HG03558 (cell line): ENCODE data around the gene LPCAT1.
"Not testable (repeated sequence)": the region's sequence is repeated elsewhere in the genome, so short reads cannot be mapped to it uniquely, and the experiment has no call there.

Experiments used
- ATAC-seq: cut with Tn5 transposase; IDR thresholded peaks from one replicate; pipeline ENCODE4 v1.9.1; 2021; ENCODE audit warnings: moderate number of reproducible peaks; ENCODE audit not compliant: unreplicated experiment; ENCODE audit errors: extremely low read depth

Gene LPCAT1

DNA sequence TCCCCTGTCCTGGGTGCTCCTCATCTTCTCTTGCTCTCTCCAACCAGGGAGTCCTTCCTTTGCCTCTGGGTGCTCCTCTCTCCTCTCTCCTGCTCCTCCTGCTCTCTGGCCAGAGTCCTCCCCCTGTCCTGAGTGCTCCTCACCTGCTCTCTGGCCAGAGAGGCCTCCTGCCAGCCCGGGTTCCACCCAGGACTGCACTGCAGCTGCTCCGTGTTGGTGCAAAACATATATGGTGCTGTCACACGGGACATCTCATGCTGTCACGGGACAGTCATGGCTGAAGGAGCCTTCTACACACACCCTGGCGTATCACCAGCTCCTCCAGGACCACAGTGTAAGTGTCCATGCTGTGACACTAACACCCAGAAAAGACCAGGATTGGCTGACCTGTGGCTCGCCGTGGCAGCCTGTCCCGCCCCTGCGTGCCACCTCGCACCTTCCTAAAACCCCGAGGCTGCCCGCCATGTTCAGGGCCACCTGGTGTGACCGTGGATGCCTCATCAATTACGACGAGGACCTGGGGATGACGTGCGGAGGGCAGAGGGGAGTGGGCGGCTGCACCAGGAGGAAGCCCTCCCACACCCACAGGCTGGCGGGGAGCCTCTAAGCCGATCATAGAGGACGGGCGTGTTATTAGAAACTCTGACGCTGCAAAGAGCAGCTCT is 50.7 kb downstream of the LPCAT1 start:
- ATAC-seq = no peak

DNA sequence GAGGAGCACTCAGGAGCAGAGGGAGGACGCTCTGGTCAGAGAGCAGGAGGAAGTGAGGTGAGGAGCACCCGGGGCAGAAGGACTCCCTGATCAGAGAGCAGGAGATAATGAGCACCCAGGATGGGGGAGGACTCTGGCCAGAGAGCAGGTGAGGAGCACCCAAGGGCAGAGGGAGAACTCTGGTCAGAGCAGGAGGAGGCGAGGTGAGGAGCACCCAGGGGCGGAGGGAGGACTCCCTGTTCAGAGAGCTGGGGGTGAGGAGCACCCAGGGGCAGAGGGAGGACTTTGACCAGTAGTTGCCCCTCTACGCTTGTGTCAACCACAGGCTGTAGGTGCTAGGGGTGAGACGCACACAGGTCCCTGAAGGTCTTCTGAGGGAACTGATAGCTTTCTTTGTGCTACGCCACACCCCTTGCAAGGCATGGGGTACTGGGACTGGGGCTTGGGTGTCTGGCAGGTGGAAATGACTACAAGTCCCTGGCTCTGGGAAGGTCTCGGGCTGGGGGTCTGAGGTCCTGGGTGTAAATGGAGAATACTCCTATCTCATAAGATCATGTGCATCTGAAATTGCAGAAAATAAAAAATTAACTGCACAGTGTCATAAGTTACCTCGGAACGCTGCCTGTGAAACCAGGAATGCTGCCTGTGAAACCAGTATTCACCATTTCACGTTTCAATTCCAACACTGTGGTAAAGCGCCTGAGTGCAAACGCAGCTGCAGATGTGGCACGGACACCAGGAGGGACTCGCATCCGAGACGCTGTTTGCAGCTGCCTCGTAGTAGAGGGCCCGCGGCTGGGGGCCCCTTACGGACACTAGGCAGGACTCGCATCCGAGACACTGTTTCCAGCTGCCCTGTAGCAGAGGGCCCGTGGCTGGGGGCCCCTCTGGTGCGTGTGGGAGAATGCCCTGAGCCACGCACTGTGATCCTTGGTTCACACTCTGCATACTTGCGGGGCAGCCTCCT is 51.5 kb downstream of the LPCAT1 start:
- no peak for ATAC-seq

DNA sequence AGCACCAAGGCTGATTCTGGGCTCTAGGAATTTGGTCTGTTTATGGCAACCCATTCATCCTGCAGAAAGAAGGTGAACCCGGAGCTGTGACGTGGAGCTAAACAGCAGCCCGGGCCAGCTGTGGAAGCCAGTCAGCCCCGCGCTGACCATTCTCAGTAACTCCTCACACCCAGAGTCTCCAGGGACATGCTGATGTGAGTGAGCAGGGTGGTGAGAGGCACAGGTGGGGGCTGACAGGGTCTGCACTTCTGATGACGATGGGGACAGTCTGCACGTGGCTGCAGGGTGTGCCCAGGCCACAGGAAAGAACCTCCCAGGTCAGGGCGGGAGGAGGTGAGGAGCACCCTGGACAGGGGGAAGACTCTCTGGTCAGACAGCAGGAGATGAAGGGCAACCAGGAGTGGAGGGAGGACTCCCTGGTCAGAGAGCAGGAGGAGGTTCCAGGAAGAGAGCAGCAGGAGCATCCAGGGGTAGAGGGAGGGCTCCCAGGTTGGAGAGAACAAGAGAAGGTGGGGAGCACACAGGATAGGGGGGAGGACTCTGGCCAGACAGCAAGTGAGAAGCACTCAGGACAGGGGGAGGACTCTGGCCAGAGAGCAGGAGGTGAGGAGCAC is 52.4 kb downstream of the LPCAT1 start:
- ATAC-seq = no peak

DNA sequence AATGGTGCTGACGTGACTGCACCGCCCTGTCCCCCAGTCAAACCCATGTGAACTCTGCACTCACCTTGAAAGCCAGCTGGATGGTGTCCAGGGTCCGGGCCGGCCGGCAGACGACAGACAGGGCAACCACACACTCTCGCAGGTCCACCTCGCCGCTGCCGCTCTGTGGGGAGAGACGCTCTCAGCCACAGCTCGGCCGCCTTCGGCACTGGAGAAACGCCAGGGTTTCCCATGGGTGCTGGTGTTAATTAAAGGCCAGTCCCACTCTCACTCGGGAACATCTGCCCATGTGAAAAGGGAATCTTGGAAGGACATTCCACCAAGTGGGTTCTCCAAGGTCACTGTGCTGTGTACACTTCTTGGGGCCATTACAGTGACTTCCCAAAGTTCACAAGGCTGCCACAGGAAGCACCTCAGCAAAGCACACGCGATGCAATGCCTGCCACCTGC is 53.0 kb downstream of the LPCAT1 start:
- ATAC-seq = no peak

DNA sequence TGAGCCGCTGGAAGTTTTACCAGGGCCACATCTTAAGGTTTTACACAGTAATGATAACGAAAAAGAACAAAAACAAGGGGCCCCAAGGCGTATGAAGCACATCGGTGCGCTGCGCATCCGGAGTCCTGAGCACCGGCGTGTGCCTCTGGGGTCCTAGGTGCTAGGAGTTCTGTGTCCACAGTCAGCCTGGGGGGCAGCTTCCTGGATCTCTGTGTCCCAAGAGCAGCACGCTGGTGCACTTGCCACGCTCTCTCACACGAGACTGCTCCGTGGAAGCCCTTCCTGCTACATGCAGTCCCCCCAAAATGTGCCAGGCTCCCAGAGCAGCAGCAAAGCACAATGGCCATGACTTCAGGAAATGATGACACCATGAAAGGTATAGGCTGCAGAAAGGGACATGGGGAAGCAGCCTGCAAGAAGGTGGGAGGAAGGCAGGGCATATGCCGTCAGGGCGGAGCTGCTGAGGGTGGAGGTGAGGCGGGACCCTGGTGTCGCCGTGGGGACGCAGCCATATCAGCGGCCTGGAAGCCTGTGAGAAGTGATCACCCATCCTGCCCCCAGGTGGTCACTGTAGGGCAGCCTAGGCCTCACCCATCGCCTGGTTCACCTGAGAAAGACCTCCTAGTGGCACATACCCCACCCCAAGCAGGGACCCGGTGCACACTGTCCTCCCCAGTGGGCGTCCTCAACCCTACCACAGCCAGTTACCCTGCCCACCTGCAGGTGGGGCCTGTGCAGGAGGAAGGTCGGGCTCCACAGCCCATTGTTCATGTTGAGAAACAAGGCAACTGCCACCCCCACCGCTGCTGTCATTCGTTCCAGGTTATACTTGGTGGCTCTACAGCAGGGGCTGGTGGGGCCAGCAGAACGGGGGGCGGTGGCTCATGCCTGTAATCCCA is 54.9 kb downstream of the LPCAT1 start:
- no peak for ATAC-seq

DNA sequence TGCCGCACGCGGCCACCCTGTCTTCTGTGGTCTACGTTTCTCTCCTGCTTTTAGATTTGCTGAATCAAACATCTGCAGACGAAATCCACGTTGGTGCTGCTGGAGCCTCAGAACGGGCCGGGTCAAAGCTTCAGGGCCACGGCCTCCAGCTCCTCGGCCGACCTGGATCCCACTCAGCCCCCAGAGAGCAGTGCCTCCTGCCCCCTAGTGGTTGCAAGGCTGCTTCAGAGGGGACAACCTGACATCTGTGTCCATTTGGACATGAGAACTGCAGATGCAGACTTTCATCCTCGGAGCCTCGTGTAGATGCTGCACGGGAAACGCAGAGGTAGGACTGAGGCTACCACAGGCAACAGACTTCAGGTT is 55.5 kb downstream of the LPCAT1 start:
- no peak for ATAC-seq

DNA sequence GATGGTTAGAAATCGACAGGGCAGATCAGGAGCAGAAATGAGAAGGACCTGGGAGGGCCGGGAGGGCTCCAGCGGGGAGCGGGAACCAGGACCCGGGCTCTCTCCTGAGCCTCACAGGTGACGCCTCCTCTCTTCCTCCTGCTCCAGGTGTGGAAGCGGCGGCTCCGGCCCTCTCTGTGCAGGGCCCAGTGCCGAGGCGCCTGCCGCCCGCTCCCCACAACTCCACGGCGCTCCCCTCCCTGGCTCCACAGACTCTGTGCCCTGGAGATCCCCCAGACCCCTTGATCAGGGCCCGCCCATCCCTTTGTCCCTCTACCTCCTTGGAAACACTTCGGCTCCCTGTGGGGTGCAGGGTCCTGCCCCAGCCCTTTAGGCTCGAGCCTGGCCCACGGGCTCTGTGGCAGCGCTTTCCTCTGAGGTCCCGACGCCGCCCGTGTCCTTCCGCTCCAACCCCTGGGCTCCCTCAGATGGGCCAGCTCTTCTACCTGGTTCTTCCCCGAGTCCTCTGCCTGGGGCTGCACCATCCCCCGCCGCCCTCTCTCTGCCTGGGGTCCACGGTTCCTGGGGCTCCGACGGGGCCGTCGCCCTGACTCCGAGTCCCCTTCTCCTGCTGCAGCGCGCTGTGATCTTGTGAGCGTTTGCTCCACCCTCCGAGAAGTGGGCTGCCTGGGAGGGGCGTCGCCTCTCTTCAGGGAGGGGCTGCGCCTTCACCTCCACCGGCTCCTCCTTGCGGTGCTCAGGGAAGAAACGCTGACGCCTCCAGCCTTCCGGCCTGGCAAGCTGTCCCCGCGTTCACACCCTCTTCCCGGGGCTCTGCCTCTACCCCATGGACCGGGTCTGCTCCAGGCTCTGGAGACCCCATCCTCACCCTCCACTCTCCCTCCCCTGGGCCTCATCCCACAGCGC is 56.2 kb downstream of the LPCAT1 start:
- no peak for ATAC-seq

DNA sequence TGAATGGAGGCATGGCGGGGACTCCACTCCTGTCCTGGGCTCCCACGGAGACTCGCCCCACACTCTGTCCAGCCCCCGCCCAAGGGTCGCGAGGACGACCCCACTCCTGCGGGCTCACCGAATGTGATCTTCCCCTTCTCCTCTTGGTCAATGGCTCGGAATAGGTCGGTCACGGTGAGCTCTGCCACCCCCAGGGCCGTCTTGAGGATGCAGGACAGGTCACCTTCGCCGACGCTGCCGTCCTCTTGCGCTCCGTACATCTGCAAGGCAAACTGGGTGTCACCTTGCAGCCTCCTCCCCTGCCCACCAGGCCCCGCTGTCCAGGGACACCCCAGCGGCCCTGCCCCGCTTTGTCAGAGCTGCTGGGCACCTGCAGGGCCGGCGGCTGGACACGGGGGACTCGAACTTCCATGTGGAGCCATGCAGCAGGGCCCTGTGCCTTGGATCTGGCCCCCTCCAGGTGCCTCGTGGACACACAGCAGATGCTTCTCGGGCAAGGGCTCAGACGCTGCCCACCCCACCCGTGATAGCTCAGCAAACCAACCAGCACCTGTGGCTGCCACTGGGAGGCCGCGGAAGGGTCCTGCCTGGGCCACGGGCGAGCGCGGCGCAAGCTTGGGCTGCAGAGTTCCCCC is 57.0 kb downstream of the LPCAT1 start:
- ATAC-seq = no peak

DNA sequence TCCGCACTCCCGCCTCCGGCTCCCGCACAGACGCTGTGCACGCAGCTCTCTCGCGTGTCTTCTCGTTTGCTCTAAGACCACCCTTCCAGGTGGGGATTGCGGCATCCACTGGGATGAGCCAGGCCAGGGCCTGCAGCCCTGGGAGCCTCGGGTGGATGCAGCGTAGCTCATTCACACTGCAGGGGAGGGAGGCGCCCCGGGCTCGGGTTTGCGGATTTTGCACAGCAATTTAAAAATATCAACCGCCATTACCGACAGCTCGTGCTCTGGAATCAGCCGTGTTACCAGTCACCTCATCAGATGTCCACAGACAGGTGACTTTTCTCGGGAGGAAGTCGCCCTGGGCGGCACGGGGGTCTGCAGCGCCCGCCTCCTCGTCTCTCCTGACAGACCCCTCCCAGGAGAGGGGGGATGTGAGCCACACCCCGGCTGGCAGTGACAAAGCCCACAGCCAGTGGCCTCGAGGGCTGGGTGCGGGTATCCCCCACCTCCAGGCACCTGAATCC is 57.7 kb downstream of the LPCAT1 start:
- no peak for ATAC-seq

DNA sequence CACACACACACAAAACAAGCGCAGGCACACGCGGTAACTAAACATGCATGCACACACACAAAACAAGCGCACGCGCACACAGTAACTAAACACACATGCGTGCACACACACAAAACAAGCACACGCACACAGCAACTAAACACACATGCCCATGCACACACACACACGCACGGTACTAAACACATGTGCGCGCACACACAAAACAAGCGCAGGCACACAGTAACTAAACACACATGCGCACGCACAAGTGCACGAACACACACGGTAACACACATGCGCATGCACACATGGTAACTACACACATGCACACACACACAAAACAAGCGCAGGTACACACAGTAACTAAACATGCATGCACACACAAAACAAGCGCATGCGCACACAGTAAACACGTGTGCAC is 58.6 kb downstream of the LPCAT1 start:
- ATAC-seq = no peak

DNA sequence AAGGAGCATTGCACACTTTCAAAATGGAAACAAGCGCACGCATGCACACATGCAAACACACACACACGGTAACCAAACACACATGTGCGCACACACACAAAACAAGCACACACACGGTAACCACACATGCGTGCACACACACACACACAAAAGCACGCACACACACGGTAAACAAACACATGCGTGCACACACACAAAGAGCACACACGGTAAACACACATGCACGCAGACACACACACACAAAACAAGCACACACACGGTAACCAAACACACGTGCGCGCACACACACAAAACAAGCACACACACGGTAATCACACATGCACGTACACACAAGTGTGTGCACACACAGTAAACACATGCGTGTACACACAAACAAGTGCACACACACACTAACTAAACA is 59.2 kb downstream of the LPCAT1 start:
- no peak for ATAC-seq

DNA sequence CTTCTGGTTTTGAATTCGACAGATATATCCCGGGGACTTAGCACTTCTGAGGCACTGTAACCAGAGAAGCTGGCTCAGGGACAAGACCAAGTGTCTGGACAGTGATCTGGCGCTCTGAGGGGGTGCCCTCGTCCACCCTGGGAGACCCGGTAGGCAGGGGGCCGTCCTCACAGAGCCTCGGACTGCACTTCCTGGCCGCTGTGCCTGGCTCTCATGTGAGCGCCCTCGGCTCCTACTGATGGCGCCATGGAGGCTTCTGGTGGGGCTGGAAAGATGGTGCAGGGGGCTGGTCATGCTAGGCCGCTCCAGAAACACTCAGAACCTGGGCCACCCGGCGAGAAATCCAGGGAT is 59.7 kb downstream of the LPCAT1 start:
- ATAC-seq = no peak

DNA sequence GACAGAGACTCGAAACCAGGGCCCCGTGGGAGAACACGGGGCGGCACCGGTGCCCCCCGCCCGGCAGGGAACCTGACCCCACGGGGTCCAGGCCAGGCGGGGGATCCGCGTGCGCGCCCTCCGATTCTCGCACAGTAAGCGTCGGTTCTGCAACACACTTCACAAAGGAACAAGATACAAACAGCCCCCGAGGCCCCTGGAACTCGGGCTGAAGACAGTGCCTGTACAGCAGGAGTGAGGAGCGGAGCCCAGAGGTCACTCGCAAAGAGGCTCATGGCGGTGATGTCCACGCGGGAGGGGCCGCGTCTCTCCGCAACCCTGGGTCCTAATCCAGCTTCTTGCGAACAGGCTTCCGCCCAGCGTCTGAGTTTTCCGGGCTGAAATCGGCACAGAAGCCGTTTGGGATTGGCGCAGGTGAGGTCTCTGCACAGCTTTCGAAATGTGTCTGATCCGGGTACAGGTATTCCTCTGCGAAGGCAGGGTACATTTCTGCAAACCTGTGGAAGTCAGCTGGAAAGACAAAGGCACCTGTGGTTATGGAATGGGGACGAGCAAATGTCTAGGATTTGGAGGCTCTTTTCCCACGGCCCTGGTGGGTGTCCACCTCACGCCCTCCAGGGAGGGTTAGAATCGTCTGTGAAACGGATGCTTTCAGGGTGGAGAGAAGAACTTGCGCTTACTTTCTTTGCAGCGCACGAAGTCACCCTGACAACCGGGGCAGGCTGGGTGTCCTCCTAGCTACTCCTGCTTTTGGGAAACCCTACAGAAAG is 60.2 kb downstream of the LPCAT1 start:
- no peak for ATAC-seq

DNA sequence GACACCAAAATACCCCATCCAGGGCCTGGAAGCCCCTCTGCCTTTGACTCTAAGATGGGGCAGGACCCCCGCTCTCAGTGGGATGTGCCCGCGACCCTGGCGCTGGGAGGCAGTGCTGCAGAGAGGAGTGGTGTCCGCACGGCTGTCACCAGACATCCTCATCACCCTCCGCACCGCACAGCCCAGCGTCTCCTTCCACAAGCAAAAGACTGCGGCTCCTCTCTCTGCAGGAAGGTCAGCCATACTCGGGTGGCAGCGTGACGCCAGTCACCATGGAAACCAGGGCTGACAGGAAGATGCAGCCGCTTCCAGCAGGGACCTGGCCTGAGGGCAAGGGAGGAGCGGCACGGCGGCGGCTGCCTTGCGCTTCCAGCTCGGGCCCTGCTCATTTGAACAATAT is 61.4 kb downstream of the LPCAT1 start:
- no peak for ATAC-seq

DNA sequence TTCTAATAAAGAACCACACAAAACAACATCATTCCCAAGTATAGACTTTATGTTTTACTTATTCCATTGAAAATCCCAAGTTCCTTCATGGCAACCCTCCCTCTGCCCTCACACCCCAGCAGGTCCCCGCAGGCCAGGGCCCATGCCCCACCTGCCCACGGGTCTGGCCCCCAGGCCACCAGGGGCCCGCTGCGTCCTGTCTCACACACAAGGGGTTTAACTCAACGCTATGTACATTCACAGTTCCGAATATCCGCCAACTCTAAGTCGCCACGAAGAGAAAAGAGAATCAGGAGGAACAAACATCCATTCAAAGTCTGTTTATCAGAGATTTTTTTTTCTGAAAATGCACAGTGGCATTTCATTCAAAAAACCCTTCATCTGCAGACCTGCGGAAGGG is 62.4 kb downstream of the LPCAT1 start:
- no peak for ATAC-seq

DNA sequence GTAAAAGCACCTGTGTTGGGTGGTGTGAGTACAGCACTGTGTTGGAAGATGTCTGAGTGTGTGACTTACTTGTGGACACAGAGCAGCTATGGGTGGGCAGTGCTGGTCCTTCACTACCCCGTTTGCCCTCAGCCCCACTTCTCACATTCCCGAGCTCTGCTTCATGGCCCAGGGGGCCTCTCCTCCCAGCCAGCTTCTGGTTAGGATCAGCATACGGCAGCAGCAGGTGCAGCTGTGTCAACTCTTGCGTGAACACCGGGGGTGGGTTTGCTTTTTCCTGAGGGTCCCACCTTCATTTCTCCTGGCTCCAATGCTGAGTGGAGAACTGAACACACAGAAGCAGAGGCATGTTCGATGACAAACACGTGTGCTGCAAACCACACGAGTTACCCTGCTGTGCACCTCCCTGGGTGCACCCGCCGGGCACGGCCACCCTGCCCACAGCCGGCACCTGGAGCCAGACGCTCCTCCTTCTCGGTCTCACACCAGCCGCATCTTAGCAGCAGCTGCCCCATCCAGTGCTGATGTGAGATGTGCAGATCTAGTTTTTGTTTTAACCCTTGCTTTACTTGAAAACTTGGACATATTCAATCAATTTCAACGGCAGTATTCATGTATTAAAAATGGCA is 63.6 kb downstream of the LPCAT1 start:
- no peak for ATAC-seq

DNA sequence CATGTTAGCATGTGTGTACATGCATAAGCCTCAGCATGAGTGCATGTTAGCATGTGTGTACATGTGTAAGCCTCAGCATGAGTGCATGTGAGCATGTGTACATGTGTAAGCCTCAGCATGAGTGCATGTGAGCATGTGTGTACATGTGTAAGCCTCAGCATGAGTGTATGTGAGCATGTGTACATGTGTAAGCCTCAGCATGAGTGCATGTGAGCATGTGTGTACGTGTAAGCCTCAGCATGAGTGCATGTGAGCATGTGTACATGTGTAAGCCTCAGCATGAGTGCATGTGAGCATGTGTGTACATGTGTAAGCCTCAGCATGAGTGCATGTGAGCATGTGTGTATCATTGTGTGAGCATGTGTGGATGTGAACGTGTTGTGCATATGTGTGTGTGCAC is 64.3 kb downstream of the LPCAT1 start:
- not testable (repeated sequence) for ATAC-seq
